Keratinocyte (primary cell): ENCODE data around the gene TNS1. TPM values are rescaled to one million over a fixed set of nuclear protein-coding genes. Genes with fewer than 3 reads are reported as not detected.

ENCODE experiments used
- DNase-seq: peaks from one replicate; pipeline ENCODE4 v3.0.0-alpha.2; 2011; ENCODE audit warnings: low read depth, missing footprints, low spot score
- FAIRE-seq: peaks from 2 replicates; lab custom pipeline; 2011; peaks lifted over from hg19 to GRCh38; lab: Jason Lieb, UNC
- H2AFZ ChIP-seq: 2 replicates; pipeline ENCODE4 v1.6.0; 2012; ENCODE audit warnings: low read length, control low read depth, inconsistent platforms; ENCODE audit not compliant: control insufficient read depth
- H3K27ac ChIP-seq: 2 replicates; pipeline ENCODE4 v1.5.1; 2011; ENCODE audit warnings: low read length; ENCODE audit not compliant: control insufficient read depth, insufficient read depth
- H3K27me3 ChIP-seq: 3 replicates; pipeline ENCODE4 v1.6.0; 2011; ENCODE audit warnings: low read length; ENCODE audit not compliant: control insufficient read depth, insufficient read depth; ENCODE audit errors: extremely low read depth
- H3K36me3 ChIP-seq, 2 experiments: 2 replicates in 1 of 2; 3 replicates in 1 of 2; pipeline ENCODE4 v1.5.1; 2011; ENCODE audit warnings: low read length in 2 of 2, mild to moderate bottlenecking in 1 of 2; ENCODE audit not compliant: control insufficient read depth in 2 of 2, insufficient read depth in 2 of 2; ENCODE audit errors: extremely low read depth in 1 of 2
- H3K4me1 ChIP-seq: 3 replicates; pipeline ENCODE4 v1.5.1; 2011; ENCODE audit warnings: low read length; ENCODE audit not compliant: control insufficient read depth, insufficient read depth; ENCODE audit errors: extremely low read depth
- H3K4me2 ChIP-seq: 3 replicates; pipeline ENCODE4 v1.6.0; 2011; ENCODE audit warnings: low read depth, low read length; ENCODE audit not compliant: control insufficient read depth, insufficient read depth; ENCODE audit errors: extremely low read depth
- H3K4me3 ChIP-seq, 3 experiments: fragments of 200-600 bp in 1 of 3; sonication (generic) in 1 of 3; 2 replicates in 2 of 3; 3 replicates in 1 of 3; pipeline ENCODE4 v1.5.1; 2011 to 2016; ENCODE audit warnings: low read length in 3 of 3, mild to moderate bottlenecking in 3 of 3, control low read depth in 2 of 3, inconsistent platforms in 1 of 3, low read depth in 1 of 3, mixed read lengths in 1 of 3, mixed run types in 1 of 3, moderate library complexity in 1 of 3; ENCODE audit not compliant: control insufficient read depth in 2 of 3, insufficient read depth in 2 of 3; ENCODE audit errors: extremely low read depth in 1 of 3
- H3K79me2 ChIP-seq: 2 replicates; pipeline ENCODE4 v1.6.0; 2012; ENCODE audit warnings: low read length; ENCODE audit not compliant: control insufficient read depth, insufficient read depth
- H3K9ac ChIP-seq: 3 replicates; pipeline ENCODE4 v1.6.0; 2011; ENCODE audit warnings: low read length; ENCODE audit not compliant: control insufficient read depth, insufficient read depth; ENCODE audit errors: extremely low read depth
- H3K9me1 ChIP-seq: 3 replicates; pipeline ENCODE4 v1.6.0; 2011; ENCODE audit warnings: low read length; ENCODE audit not compliant: control insufficient read depth, insufficient read depth; ENCODE audit errors: extremely low read depth
- H3K9me3 ChIP-seq: 2 replicates; pipeline ENCODE4 v1.5.1; 2012; ENCODE audit warnings: low read depth, low read length; ENCODE audit not compliant: control insufficient read depth
- H4K20me1 ChIP-seq: 3 replicates; pipeline ENCODE4 v1.6.0; 2011; ENCODE audit warnings: low read length; ENCODE audit not compliant: control insufficient read depth, insufficient read depth; ENCODE audit errors: extremely low read depth
- EZH2 ChIP-seq: IDR thresholded peaks from one replicate; pipeline ENCODE4 v1.6.1; 2012; ENCODE audit warnings: inconsistent platforms, mild to moderate bottlenecking, low read length, moderate library complexity
- dilution Hi-C: fragments of 300-500 bp; cut with MboI; formaldehyde crosslinking; loops from one replicate; pipeline ENCODE4 v1.7.0; 2020; ENCODE audit warnings: low sequenced_read_pairs; ENCODE audit not compliant: extremely low pct_ligation_motif_present
- polyA plus RNA-seq, 5 experiments: library from polyadenylated mRNA; depleted of rRNA in 3 of 5; stranded (reverse) in 3 of 5; stranded (forward) in 1 of 5; unstranded in 1 of 5; fragments of >200 nt; gene quantifications; 1 replicate in 1 of 5; 2 replicates in 3 of 5; 3 replicates in 1 of 5; pipeline versions ENCODE4 v1.2.1 to v1.2.3, GENCODE V29; 2011 to 2012; ENCODE audit warnings: missing spikeins in 2 of 5, low read depth in 1 of 5, low replicate concordance in 1 of 5
- TF ChIP-seq, protein P1 (sequence below), 3 experiments: IDR thresholded peaks in 1 of 3; conservative IDR thresholded peaks in 1 of 3; optimal IDR thresholded peaks in 1 of 3; 2 replicates in 2 of 3; 3 replicates in 1 of 3; pipeline versions ENCODE3 to v1.5.1; 2011; ENCODE audit warnings: low read length in 3 of 3, mild to moderate bottlenecking in 3 of 3, moderate library complexity in 2 of 3, control low read depth in 1 of 3, inconsistent platforms in 1 of 3; ENCODE audit not compliant: insufficient read depth in 2 of 3; ENCODE audit errors: extremely low read depth in 1 of 3

TNS1 gene
- polyA plus RNA-seq, 1 donor (not counting 4 experiments of a cell fraction or from before 2014, with no cell fraction given) = 2.5 TPM

DNA sequence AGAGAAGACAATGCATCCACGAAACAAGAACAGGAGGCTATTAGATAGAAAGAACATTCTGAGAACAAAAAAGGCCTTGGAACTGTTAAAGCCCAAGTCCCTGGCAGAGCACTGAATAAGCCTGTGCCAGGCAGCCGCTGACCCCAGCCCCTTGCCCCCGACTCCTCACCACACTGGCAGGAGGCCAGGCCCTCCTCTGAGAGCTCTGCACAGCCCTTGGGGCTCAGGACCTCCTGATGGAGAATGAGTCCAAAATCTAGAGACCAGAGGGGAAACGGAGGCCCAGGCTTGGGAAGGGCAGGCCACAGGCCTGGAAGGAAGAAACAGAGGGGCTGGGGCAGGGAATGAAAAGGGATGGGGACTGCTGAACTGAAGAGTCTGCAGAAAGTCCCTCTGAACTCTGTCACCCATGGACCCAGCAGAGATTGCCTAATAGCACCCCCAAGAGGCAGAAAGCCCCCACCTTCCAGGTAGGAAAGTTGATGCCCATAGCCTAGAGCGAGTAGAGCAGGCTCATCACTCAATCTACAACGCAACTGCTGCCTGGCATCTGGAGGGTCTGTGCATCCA, 18.3 kb upstream of the TNS1 start:
- H3K79me2 ChIP-seq = no peaks in the 10 kb centered on the region
- H4K20me1 ChIP-seq = no peaks in the 10 kb centered on the region
- H3K9me3 ChIP-seq = no peaks in the 10 kb centered on the region
- H3K4me2 ChIP-seq = no peak overlapping the region
- no peaks in the 10 kb centered on the region for H3K36me3 ChIP-seq
- H3K4me1 ChIP-seq = no peaks in the 10 kb centered on the region
- dilution Hi-C loops = no loop called here
- H3K27ac ChIP-seq = no peak overlapping the region
- no peak for DNase-seq
- no peak overlapping the region for H3K9ac ChIP-seq
- TF ChIP-seq, protein P1, sequence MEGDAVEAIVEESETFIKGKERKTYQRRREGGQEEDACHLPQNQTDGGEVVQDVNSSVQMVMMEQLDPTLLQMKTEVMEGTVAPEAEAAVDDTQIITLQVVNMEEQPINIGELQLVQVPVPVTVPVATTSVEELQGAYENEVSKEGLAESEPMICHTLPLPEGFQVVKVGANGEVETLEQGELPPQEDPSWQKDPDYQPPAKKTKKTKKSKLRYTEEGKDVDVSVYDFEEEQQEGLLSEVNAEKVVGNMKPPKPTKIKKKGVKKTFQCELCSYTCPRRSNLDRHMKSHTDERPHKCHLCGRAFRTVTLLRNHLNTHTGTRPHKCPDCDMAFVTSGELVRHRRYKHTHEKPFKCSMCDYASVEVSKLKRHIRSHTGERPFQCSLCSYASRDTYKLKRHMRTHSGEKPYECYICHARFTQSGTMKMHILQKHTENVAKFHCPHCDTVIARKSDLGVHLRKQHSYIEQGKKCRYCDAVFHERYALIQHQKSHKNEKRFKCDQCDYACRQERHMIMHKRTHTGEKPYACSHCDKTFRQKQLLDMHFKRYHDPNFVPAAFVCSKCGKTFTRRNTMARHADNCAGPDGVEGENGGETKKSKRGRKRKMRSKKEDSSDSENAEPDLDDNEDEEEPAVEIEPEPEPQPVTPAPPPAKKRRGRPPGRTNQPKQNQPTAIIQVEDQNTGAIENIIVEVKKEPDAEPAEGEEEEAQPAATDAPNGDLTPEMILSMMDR (optimal IDR thresholded peaks at IDR 0.05 in 1 of 3, IDR thresholded peaks at IDR 0.05 in 1 of 3, conservative IDR thresholded peaks at IDR 0.05 in 1 of 3; ENCODE audit: extremely low read depth in 1 of 3, insufficient read depth in 2 of 3, low read length in 3 of 3) = peak in 1 of 3 experiments; percentile 23
- no peak for TF ChIP-seq EZH2
- no peak overlapping the region for H3K4me3 ChIP-seq
- no peaks in the 10 kb centered on the region for H3K9me1 ChIP-seq
- H3K27me3 ChIP-seq = peaks cover 21% of the 10 kb centered on the region
- no peak for FAIRE-seq
- no peak overlapping the region for H2AFZ ChIP-seq

- Histone ChIP-seq H3K79me2 (no peaks in the 10 kb centered on the region), H3K4me1 (no peaks in the 10 kb centered on the region), H3K9me1 (no peaks in the 10 kb centered on the region), H3K4me2 (no peak overlapping the region), H3K36me3 (no peaks in the 10 kb centered on the region), H4K20me1 (no peaks in the 10 kb centered on the region), H2AFZ (no peak overlapping the region), H3K27me3 (peaks cover 21% of the 10 kb centered on the region), H3K27ac (no peak overlapping the region), H3K9ac (no peak overlapping the region), H3K9me3 (no peaks in the 10 kb centered on the region), H3K4me3 (no peak overlapping the region)
- DNase-seq (no peak), FAIRE-seq (no peak)
- TF ChIP-seq EZH2 = no peak
- TF ChIP-seq, protein P1 (optimal IDR thresholded peaks at IDR 0.05 in 1 of 3, IDR thresholded peaks at IDR 0.05 in 1 of 3, conservative IDR thresholded peaks at IDR 0.05 in 1 of 3; ENCODE audit: extremely low read depth in 1 of 3, insufficient read depth in 2 of 3, low read length in 3 of 3) = no peak
- dilution Hi-C loops = no loop called here
Observed at GRCh38 chr2:218020281-218020680, 17.5 kb upstream of the TNS1 start.
